Activated naive CD4-positive, alpha-beta T cell treated with anti-CD3 and anti-CD28 coated beads, Interleukin-2, amount 10 ng/mL, durations not matched to agents 7 days and 5 days (primary cell): ENCODE data around the gene SLC4A5.

ENCODE experiments used
- CTCF ChIA-PET: fragments of 350-600 bp; sonication (Branson Sonifier 250); formaldehyde crosslinking; loops from one replicate; lab custom pipeline; 2021; ENCODE audit warnings: antibody characterized with exemption; lab: Charles Lee
- DNase-seq: peaks from one replicate; pipeline ENCODE4 v3.0.0-alpha.2; 2020
- H3K27ac Mint-ChIP-seq: one replicate; pipeline ENCODE4 v1.8.0; 2021; ENCODE audit warnings: mild to moderate bottlenecking, moderate library complexity, mixed read lengths
- H3K27me3 Mint-ChIP-seq: one replicate; pipeline ENCODE4 v1.8.0; 2021; ENCODE audit warnings: mild to moderate bottlenecking, mixed read lengths
- H3K36me3 Mint-ChIP-seq: one replicate; pipeline ENCODE4 v1.8.0; 2021; ENCODE audit warnings: mixed read lengths
- H3K4me1 Mint-ChIP-seq: one replicate; pipeline ENCODE4 v1.8.0; 2021; ENCODE audit warnings: mixed read lengths
- H3K4me3 Mint-ChIP-seq: one replicate; pipeline ENCODE4 v1.8.0; 2021; ENCODE audit warnings: mild to moderate bottlenecking, moderate library complexity, mixed read lengths
- H3K9me3 Mint-ChIP-seq: one replicate; pipeline ENCODE4 v1.8.0; 2021; ENCODE audit warnings: mixed read lengths

Gene SLC4A5

GRCh38 chr2:74316627-74317295 lies 26.5 kb downstream of the SLC4A5 start:
- Mint-ChIP-seq H3K27me3 (peaks cover 3% of the 10 kb centered on the region), H3K4me3 (no peak overlapping the region), H3K4me1 (no peaks in the 10 kb centered on the region), H3K9me3 (no peaks in the 10 kb centered on the region), H3K27ac (no peak overlapping the region), H3K36me3 (no peaks in the 10 kb centered on the region)
- no peak for DNase-seq
- CTCF ChIA-PET, result no interaction called here

- no peaks in the 10 kb centered on the region for H3K27me3 Mint-ChIP-seq
- H3K27ac Mint-ChIP-seq, result no peak overlapping the region
- no peaks in the 10 kb centered on the region for H3K4me1 Mint-ChIP-seq
- no peaks in the 10 kb centered on the region for H3K36me3 Mint-ChIP-seq
- no peak overlapping the region for H3K4me3 Mint-ChIP-seq
- H3K9me3 Mint-ChIP-seq, result no peaks in the 10 kb centered on the region
- CTCF ChIA-PET, result interaction anchor here (1.6 kb wide), 1 partner anchor 65 kb away, joined by 7 read pairs; no protein-coding TSS in a partner anchor
- DNase-seq, result no peak
Measured at GRCh38 chr2:74314107-74314506, 29.1 kb downstream of the SLC4A5 start.

GRCh38 chr2:74313497-74313896 lies 29.7 kb downstream of the SLC4A5 start:
- no peak for DNase-seq
- no peaks in the 10 kb centered on the region for H3K9me3 Mint-ChIP-seq
- no peak overlapping the region for H3K4me3 Mint-ChIP-seq
- H3K27ac Mint-ChIP-seq, result no peak overlapping the region
- H3K4me1 Mint-ChIP-seq, result no peaks in the 10 kb centered on the region
- no peaks in the 10 kb centered on the region for H3K36me3 Mint-ChIP-seq
- CTCF ChIA-PET, result interaction anchor here (1.6 kb wide), 1 partner anchor 64 kb away, joined by 7 read pairs; no protein-coding TSS in a partner anchor
- no peaks in the 10 kb centered on the region for H3K27me3 Mint-ChIP-seq

- H3K4me3 Mint-ChIP-seq, result no peak overlapping the region
- H3K27me3 Mint-ChIP-seq, result no peaks in the 10 kb centered on the region
- no peak overlapping the region for H3K27ac Mint-ChIP-seq
- CTCF ChIA-PET, result interaction anchor here (1.6 kb wide), 1 partner anchor 63 kb away, joined by 7 read pairs; no protein-coding TSS in a partner anchor
- no peaks in the 10 kb centered on the region for H3K36me3 Mint-ChIP-seq
- H3K9me3 Mint-ChIP-seq, result no peaks in the 10 kb centered on the region
- no peak for DNase-seq
- H3K4me1 Mint-ChIP-seq, result no peaks in the 10 kb centered on the region
Measured at GRCh38 chr2:74312913-74313312, 30.3 kb downstream of the SLC4A5 start.

- Mint-ChIP-seq H3K36me3 (no peaks in the 10 kb centered on the region), H3K4me1 (no peaks in the 10 kb centered on the region), H3K4me3 (no peak overlapping the region), H3K27ac (no peak overlapping the region), H3K9me3 (no peaks in the 10 kb centered on the region), H3K27me3 (no peaks in the 10 kb centered on the region)
- no peak for DNase-seq
- CTCF ChIA-PET, result interaction anchor here (0.7 to 2.2 kb wide), 2 partner anchors 21 to 28 kb away, joined by 3 to 6 read pairs; no protein-coding TSS in a partner anchor
Measured at GRCh38 chr2:74307720-74308119, 35.5 kb downstream of the SLC4A5 start.

GRCh38 chr2:74304332-74305148 lies 38.7 kb downstream of the SLC4A5 start:
- no peaks in the 10 kb centered on the region for H3K4me1 Mint-ChIP-seq
- H3K36me3 Mint-ChIP-seq, result no peaks in the 10 kb centered on the region
- no peak overlapping the region for H3K27ac Mint-ChIP-seq
- no peaks in the 10 kb centered on the region for H3K9me3 Mint-ChIP-seq
- DNase-seq, result no peak
- CTCF ChIA-PET, result no interaction called here
- H3K27me3 Mint-ChIP-seq, result no peaks in the 10 kb centered on the region
- no peak overlapping the region for H3K4me3 Mint-ChIP-seq

GRCh38 chr2:74302865-74303264 lies 40.4 kb downstream of the SLC4A5 start:
- CTCF ChIA-PET, result no interaction called here
- Mint-ChIP-seq H3K27ac (no peak overlapping the region), H3K36me3 (no peaks in the 10 kb centered on the region)

GRCh38 chr2:74301262-74301661 lies 42.0 kb downstream of the SLC4A5 start:
- CTCF ChIA-PET, result no interaction called here
- Mint-ChIP-seq H3K27ac (no peak overlapping the region), H3K4me3 (no peak overlapping the region), H3K9me3 (no peaks in the 10 kb centered on the region), H3K27me3 (no peaks in the 10 kb centered on the region), H3K36me3 (no peaks in the 10 kb centered on the region), H3K4me1 (no peaks in the 10 kb centered on the region)
- no peak for DNase-seq

More at GRCh38 chr2:74302865-74303264, 40.4 kb downstream of the SLC4A5 start:
- H3K4me1 Mint-ChIP-seq, result no peaks in the 10 kb centered on the region
- no peaks in the 10 kb centered on the region for H3K27me3 Mint-ChIP-seq
- DNase-seq, result no peak
- no peaks in the 10 kb centered on the region for H3K9me3 Mint-ChIP-seq
- H3K4me3 Mint-ChIP-seq, result no peak overlapping the region

GRCh38 chr2:74300506-74300905 lies 42.7 kb downstream of the SLC4A5 start:
- Mint-ChIP-seq H3K4me1 (no peaks in the 10 kb centered on the region), H3K4me3 (no peak overlapping the region), H3K36me3 (no peaks in the 10 kb centered on the region), H3K27me3 (no peaks in the 10 kb centered on the region), H3K9me3 (no peaks in the 10 kb centered on the region), H3K27ac (no peak overlapping the region)
- no peak for DNase-seq
- CTCF ChIA-PET, result interaction anchor here (0.9 kb wide), 1 partner anchor 35 kb away, joined by 3 read pairs; no protein-coding TSS in a partner anchor

- Mint-ChIP-seq H3K36me3 (no peaks in the 10 kb centered on the region), H3K9me3 (no peaks in the 10 kb centered on the region), H3K4me3 (no peak overlapping the region), H3K4me1 (no peaks in the 10 kb centered on the region), H3K27me3 (no peaks in the 10 kb centered on the region), H3K27ac (no peak overlapping the region)
- CTCF ChIA-PET, result no interaction called here
- DNase-seq, result no peak
Measured at GRCh38 chr2:74297950-74298349, 45.3 kb downstream of the SLC4A5 start.

- Mint-ChIP-seq H3K4me1 (no peaks in the 10 kb centered on the region), H3K4me3 (no peak overlapping the region), H3K27me3 (no peaks in the 10 kb centered on the region), H3K36me3 (no peaks in the 10 kb centered on the region), H3K9me3 (no peaks in the 10 kb centered on the region), H3K27ac (no peak overlapping the region)
- DNase-seq, result no peak
- CTCF ChIA-PET, result no interaction called here
Measured at GRCh38 chr2:74297391-74297790, 45.8 kb downstream of the SLC4A5 start.

GRCh38 chr2:74293191-74293991 lies 49.8 kb downstream of the SLC4A5 start:
- peaks cover 21% of the 10 kb centered on the region for H3K4me1 Mint-ChIP-seq
- no peaks in the 10 kb centered on the region for H3K9me3 Mint-ChIP-seq
- H3K4me3 Mint-ChIP-seq, result no peak overlapping the region
- CTCF ChIA-PET, result interaction anchor here (0.7 to 4.2 kb wide), 3 partner anchors 26 to 42 kb away, joined by 3 to 19 read pairs (median 3); no protein-coding TSS in a partner anchor
- peaks cover 4% of the 10 kb centered on the region for H3K27me3 Mint-ChIP-seq
- DNase-seq, result no peak
- H3K27ac Mint-ChIP-seq, result no peak overlapping the region
- H3K36me3 Mint-ChIP-seq, result peaks cover 2% of the 10 kb centered on the region

GRCh38 chr2:74292751-74293150 lies 50.5 kb downstream of the SLC4A5 start:
- no peak overlapping the region for H3K4me3 Mint-ChIP-seq
- H3K27ac Mint-ChIP-seq, result no peak overlapping the region
- peaks cover 4% of the 10 kb centered on the region for H3K27me3 Mint-ChIP-seq
- H3K9me3 Mint-ChIP-seq, result no peaks in the 10 kb centered on the region
- no peak for DNase-seq
- H3K4me1 Mint-ChIP-seq, result peaks cover 21% of the 10 kb centered on the region
- peaks cover 2% of the 10 kb centered on the region for H3K36me3 Mint-ChIP-seq
- CTCF ChIA-PET, result interaction anchor here (0.7 to 4.2 kb wide), 2 partner anchors 40 to 43 kb away, joined by 3 to 19 read pairs; no protein-coding TSS in a partner anchor
